Endodermal cell (in vitro differentiated cells): ENCODE data around the gene FAM50A. TPM values are rescaled to one million over a fixed set of nuclear protein-coding genes. Genes with fewer than 3 reads are reported as not detected.

Experiments used
- DNase-seq: peaks from one replicate; pipeline ENCODE4 v3.0.0-alpha.2; 2017
- H3K27ac ChIP-seq: 2 replicates; pipeline ENCODE4 v1.5.1; 2013; ENCODE audit warnings: mild to moderate bottlenecking, low read depth, low read length, moderate library complexity
- H3K27me3 ChIP-seq: 2 replicates; pipeline ENCODE4 v1.6.1; 2013; ENCODE audit warnings: mild to moderate bottlenecking, low read length, moderate library complexity; ENCODE audit not compliant: insufficient read depth, control insufficient read depth, poor library complexity, severe bottlenecking
- H3K36me3 ChIP-seq: 2 replicates; pipeline ENCODE4 v1.7.0; 2013; ENCODE audit warnings: mild to moderate bottlenecking, low read length, moderate library complexity; ENCODE audit not compliant: control insufficient read depth, insufficient read depth
- H3K4me1 ChIP-seq: one replicate; pipeline ENCODE4 v1.7.0; 2013; ENCODE audit warnings: low read length; ENCODE audit not compliant: control insufficient read depth, insufficient read depth
- H3K4me3 ChIP-seq: 2 replicates; pipeline ENCODE4 v1.5.1; 2013; ENCODE audit warnings: mild to moderate bottlenecking, low read length, moderate library complexity
- H3K9ac ChIP-seq: 2 replicates; pipeline ENCODE4 v1.6.1; 2013; ENCODE audit warnings: mild to moderate bottlenecking, low read length, moderate library complexity; ENCODE audit not compliant: poor library complexity, severe bottlenecking; ENCODE audit errors: extremely low read depth
- H3K9me3 ChIP-seq: 2 replicates; pipeline ENCODE4 v1.6.1; 2013; ENCODE audit warnings: mild to moderate bottlenecking, low read length, moderate library complexity; ENCODE audit not compliant: control insufficient read depth
- H3K27ac Mint-ChIP-seq: 2 replicates; pipeline ENCODE4 v1.8.0; 2020; ENCODE audit warnings: mixed read lengths
- H3K27me3 Mint-ChIP-seq: 2 replicates; pipeline ENCODE4 v1.8.0; 2021; ENCODE audit warnings: mild to moderate bottlenecking, mixed read lengths; ENCODE audit not compliant: insufficient read depth
- H3K36me3 Mint-ChIP-seq: 2 replicates; pipeline ENCODE4 v1.8.0; 2020; ENCODE audit warnings: low read depth, mixed read lengths
- H3K4me1 Mint-ChIP-seq: 2 replicates; pipeline ENCODE4 v1.8.0; 2020; ENCODE audit warnings: mixed read lengths
- H3K4me3 Mint-ChIP-seq: 2 replicates; pipeline ENCODE4 v1.8.0; 2020; ENCODE audit warnings: mild to moderate bottlenecking, moderate library complexity, mixed read lengths
- H3K9me3 Mint-ChIP-seq: 2 replicates; pipeline ENCODE4 v1.8.0; 2020; ENCODE audit warnings: mild to moderate bottlenecking, mixed read lengths
- WGBS, 2 experiments: methylation state at CpG; one replicate each; pipeline versions ENCODE4 v1.1.5 to v1.1.7; 2013; ENCODE audit warnings: missing lambda C conversion rate in 2 of 2, mixed read lengths in 1 of 2; ENCODE audit not compliant: insufficient coverage in 1 of 2, insufficient read length in 1 of 2; 5-methylcytosine and 5-hydroxymethylcytosine counted together
- total RNA-seq, 2 donors: library from RNA; stranded (reverse); fragmentation: NEBNext Ultra II Directional in 1 of 2; extraction: Animal tissue kit (Norgen Biotek cat#: 25700) in 1 of 2; gene quantifications; 2 replicates in 1 of 2; 3 replicates in 1 of 2; pipeline ENCODE4 v1.2.1, GENCODE V29; 2021
- TF ChIP-seq, protein P1 (sequence below): fragments of 200-600 bp; sonication (generic); conservative IDR thresholded peaks from 2 replicates; pipeline ENCODE4 v1.5.0; 2021; ENCODE audit warnings: antibody characterized with exemption, mild to moderate bottlenecking

The FAM50A gene
- total RNA-seq, 2 donors from 2014 or later = 91.0 to 102 TPM

DNA sequence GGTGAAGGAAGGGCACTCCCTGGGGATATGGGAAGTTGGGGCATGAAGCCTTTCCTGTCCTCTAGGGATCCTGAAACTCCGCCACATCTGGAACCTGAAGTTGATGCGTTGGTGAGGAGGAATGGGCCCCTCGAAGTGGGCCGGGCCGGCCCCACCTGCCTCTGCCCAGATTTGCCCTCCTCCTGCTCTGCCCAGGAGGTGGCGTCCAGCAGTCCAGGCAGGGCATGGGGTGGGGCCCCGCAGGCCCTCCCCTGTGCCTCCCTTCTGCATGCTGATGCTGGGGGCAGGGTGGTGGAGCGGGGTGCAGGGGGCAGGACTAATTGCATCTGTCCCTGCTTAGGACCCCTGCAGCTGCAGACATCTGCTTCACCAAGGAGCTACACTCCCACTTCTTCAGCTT lies 30.8 kb upstream of the FAM50A start:
- DNase-seq = no peak
- 90% methylated on average over 7 of the region's 8 CpGs; no CpG with 5 or more reads in 1 of the 2 experiments for WGBS, 2 experiments
- peaks cover 1% of the 10 kb centered on the region for H3K27me3 Mint-ChIP-seq
- H3K9ac ChIP-seq = no peak overlapping the region
- H3K27ac ChIP-seq = no peak overlapping the region
- H3K4me3 ChIP-seq = no peak overlapping the region
- peaks cover 3% of the 10 kb centered on the region for H3K36me3 Mint-ChIP-seq
- H3K36me3 ChIP-seq = no peaks in the 10 kb centered on the region
- H3K4me1 Mint-ChIP-seq = peaks cover 5% of the 10 kb centered on the region
- no peaks in the 10 kb centered on the region for H3K27me3 ChIP-seq
- no peaks in the 10 kb centered on the region for H3K4me1 ChIP-seq
- TF ChIP-seq, protein P1, sequence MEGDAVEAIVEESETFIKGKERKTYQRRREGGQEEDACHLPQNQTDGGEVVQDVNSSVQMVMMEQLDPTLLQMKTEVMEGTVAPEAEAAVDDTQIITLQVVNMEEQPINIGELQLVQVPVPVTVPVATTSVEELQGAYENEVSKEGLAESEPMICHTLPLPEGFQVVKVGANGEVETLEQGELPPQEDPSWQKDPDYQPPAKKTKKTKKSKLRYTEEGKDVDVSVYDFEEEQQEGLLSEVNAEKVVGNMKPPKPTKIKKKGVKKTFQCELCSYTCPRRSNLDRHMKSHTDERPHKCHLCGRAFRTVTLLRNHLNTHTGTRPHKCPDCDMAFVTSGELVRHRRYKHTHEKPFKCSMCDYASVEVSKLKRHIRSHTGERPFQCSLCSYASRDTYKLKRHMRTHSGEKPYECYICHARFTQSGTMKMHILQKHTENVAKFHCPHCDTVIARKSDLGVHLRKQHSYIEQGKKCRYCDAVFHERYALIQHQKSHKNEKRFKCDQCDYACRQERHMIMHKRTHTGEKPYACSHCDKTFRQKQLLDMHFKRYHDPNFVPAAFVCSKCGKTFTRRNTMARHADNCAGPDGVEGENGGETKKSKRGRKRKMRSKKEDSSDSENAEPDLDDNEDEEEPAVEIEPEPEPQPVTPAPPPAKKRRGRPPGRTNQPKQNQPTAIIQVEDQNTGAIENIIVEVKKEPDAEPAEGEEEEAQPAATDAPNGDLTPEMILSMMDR = no peak
- H3K27ac Mint-ChIP-seq = no peak overlapping the region
- H3K9me3 Mint-ChIP-seq = peaks cover 53% of the 10 kb centered on the region
- no peak overlapping the region for H3K4me3 Mint-ChIP-seq
- H3K9me3 ChIP-seq = no peaks in the 10 kb centered on the region

DNA sequence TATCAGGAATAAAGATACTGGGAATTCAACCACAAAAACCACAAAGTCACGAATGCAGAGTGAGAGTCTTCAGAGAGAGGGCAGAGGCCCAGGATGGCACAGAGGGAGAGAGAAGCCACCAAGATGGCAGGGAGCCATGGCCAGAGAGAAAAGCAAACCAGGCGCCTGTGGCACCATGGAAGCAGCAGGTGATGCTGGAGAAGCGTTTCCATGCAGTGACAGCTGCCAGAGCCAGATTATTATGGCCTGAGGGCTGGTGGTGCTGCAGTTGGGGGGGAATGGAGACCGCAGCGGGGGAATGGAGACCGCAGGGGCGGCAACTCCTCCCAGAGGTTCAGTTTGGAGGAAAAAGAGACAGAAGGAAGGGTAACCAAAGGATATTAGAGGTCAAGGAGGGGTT lies 26.8 kb upstream of the FAM50A start:
- Histone ChIP-seq H3K9ac (no peak overlapping the region), H3K4me1 (no peaks in the 10 kb centered on the region), H3K4me3 (no peak overlapping the region), H3K27ac (no peak overlapping the region), H3K27me3 (no peaks in the 10 kb centered on the region), H3K9me3 (no peaks in the 10 kb centered on the region), H3K36me3 (no peaks in the 10 kb centered on the region)
- Mint-ChIP-seq H3K36me3 (peaks cover 5% of the 10 kb centered on the region), H3K4me1 (no peaks in the 10 kb centered on the region), H3K4me3 (no peak overlapping the region), H3K9me3 (peaks cover 63% of the 10 kb centered on the region), H3K27ac (no peak overlapping the region), H3K27me3 (no peaks in the 10 kb centered on the region)
- TF ChIP-seq, protein P1 = no peak
- WGBS, 2 experiments = 94 to 95% methylated on average over 2 to 7 of the region's 7 CpGs
- no peak for DNase-seq

DNA sequence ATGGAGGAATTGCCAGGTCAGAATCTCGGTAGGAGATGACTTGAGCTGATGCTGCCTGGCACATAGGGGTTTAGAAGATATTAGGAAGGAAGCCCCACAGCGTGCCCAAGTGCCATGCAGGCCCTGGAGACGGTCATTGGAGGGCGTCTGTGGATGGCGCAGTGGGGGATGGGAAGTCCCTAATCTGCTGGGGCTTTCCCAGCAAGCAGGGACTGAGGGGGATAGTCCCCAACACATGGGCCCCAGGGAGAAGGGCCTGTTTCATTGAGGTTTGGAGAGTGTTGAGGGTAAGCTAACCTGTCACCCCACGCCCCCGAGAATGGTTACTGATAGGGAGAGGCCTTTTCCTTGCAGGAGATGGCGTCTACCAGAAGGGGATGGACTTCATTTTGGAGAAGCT lies 24.8 kb upstream of the FAM50A start:
- H3K27ac Mint-ChIP-seq = no peak overlapping the region
- 94% methylated on average over 8 of the region's 8 CpGs; no CpG with 5 or more reads in 1 of the 2 experiments for WGBS, 2 experiments

More for the DNA sequence above, 24.8 kb upstream of the FAM50A start:
- Histone ChIP-seq H3K4me3 (no peak overlapping the region), H3K9ac (no peak overlapping the region), H3K27me3 (no peaks in the 10 kb centered on the region), H3K9me3 (no peaks in the 10 kb centered on the region), H3K27ac (no peak overlapping the region), H3K36me3 (no peaks in the 10 kb centered on the region), H3K4me1 (no peaks in the 10 kb centered on the region)
- Mint-ChIP-seq H3K9me3 (peaks cover 55% of the 10 kb centered on the region), H3K4me3 (no peak overlapping the region), H3K27me3 (no peaks in the 10 kb centered on the region), H3K36me3 (peaks cover 5% of the 10 kb centered on the region), H3K4me1 (no peaks in the 10 kb centered on the region)
- TF ChIP-seq, protein P1 = no peak
- DNase-seq = no peak
